ENCODE measurements around the gene ATP13A2. TPM values are rescaled to one million over a fixed set of nuclear protein-coding genes. Genes with fewer than 3 reads are reported as not detected.
"Not testable (repeated sequence)": the region's sequence is repeated elsewhere in the genome, so short reads cannot be mapped to it uniquely, and the experiment has no call there.

Gene ATP13A2
- total RNA-seq, 2 donors from 2014 or later, result 18.8 to 19.5 TPM

DNA sequence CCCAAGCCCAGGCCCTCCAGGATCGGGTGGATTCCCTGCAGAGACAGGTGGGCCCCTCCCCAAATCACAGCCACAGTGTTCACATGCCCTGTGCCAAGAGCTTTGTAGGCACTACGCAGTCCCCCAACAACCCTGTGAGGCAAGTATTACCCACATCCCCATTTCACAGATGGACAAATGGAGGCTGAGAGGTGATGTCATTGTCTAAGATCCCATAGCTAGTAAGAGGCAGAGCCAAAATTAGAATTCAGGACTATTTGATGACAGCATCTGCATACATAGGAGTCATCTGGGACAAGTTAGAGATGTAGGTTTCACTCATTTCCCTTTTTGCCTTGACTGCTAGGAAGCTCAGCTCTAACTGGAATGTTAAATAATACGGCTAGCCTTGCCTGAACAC is 43.4 kb downstream of the ATP13A2 start:
- intact Hi-C loops (cut with DNase I), result no loop called here
- DNase-seq (no peak), ATAC-seq (no peak)

DNA sequence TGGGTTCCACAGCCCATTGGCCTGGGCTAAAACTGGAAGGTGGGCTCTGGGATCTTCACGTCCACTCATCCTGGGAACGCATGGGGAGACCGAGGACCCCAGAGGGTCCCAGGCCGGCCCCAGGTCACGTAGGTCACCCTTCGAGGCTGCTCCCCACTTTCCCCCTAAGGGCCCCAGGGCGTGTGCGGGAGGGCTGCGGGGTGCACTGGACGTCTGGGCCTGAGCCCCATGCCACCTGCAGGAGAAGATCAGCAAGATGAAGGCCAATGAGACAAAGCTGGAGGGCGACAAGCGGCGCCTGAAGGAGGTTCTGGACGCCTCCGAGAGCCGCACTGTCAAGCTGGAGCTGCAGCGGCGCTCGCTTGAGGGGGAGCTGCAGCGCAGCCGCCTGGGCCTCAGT is 43.8 kb downstream of the ATP13A2 start:
- DNase-seq (no peak), ATAC-seq (no peak)
- intact Hi-C loops (cut with DNase I), result no loop called here

DNA sequence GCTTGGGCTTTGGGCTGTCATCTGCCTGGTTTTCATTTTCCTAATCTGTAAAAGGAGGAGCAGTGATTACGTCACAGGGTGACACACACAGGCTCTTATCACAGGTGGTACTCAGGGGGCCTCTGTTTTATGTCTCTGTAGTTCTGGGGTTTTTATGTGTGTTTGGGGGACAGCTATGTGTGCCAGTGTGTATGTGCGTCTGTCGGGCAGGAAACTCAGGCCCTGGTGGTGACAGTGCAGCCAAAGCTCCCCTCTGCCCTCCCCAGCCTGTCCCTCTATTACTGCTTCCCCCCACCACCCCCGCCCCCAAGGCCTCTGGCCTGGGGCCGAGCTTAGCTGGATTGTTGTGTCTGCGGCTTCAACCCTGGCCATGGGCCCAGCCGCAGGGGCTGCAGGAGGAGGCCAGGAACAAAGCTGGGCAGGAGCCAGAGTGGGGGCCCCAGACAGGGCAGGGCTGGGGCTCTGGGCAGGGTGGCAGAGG is 44.6 kb downstream of the ATP13A2 start:
- intact Hi-C loops (cut with DNase I), result no loop called here
- DNase-seq (peak; percentile 67), ATAC-seq (peak; percentile 65 to 75)

DNA sequence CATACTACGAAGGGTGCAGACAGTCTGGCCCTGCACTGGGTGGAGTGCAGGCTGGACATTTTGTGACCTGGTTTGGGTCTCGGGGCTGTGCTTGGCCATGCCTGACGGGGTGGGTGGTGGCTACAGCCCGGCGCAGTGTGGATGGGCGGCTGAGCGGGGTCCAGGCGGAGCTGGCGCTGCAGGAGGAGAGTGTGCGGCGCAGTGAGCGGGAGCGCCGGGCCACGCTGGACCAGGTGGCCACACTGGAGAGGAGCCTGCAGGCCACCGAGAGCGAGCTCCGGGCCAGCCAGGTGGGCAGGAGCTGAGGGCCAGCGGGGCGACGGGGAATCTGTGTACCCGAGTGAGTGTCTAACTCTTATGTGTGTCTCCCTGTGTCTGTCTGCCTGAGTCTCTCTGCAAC is 45.4 kb downstream of the ATP13A2 start:
- no peak for DNase-seq
- intact Hi-C loops (cut with DNase I), result no loop called here
- no peak for ATAC-seq

DNA sequence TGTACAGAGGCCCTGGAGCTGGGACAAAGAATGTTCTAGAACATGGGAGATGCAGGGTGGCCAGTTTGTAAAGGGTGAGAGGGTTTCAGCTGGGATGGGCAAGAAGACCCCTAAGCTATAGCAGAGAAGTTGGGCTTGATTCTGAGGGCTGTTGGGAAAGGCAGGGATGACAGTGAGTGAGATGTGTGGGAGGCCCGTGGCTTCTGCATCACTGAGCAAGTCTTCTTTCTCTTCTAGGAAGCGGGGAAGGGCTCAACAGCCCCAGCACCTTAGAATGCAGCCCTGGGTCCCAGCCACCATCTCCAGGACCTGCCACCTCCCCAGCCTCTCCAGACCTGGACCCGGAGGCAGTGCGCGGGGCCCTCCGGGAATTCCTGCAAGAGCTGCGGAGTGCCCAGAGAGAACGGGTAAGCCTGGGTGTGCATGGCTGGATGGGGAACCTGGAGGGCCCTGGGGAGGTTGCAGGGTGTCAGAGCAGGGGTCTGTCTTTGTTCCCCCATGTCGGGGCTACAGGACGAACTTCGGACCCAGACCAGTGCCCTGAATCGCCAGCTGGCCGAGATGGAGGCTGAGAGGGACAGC is 46.2 kb downstream of the ATP13A2 start:
- DNase-seq (no peak), ATAC-seq (no peak)
- intact Hi-C loops (cut with DNase I), result no loop called here

DNA sequence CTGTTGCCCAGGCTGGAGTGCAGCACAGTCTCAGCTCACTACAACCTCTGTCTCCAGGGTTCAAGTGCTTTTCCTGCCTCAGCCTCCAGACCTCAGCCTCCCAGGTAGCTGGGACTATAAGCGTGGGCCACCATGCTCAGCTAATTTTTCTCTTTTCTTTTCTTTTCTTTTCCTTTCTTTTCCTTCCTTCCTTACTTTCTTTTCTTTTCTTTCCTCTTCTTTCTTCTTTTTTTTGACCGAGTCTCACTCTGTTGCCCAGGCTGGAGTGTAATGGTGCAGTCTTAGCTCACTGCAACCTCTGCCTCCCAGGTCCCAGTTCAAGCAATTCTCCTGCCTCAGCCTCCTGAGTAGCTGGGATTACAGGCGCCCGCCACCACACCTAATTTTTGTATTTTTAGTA is 47.6 kb downstream of the ATP13A2 start:
- DNase-seq; intact Hi-C loops (cut with DNase I); ATAC-seq: not testable (repeated sequence)

DNA sequence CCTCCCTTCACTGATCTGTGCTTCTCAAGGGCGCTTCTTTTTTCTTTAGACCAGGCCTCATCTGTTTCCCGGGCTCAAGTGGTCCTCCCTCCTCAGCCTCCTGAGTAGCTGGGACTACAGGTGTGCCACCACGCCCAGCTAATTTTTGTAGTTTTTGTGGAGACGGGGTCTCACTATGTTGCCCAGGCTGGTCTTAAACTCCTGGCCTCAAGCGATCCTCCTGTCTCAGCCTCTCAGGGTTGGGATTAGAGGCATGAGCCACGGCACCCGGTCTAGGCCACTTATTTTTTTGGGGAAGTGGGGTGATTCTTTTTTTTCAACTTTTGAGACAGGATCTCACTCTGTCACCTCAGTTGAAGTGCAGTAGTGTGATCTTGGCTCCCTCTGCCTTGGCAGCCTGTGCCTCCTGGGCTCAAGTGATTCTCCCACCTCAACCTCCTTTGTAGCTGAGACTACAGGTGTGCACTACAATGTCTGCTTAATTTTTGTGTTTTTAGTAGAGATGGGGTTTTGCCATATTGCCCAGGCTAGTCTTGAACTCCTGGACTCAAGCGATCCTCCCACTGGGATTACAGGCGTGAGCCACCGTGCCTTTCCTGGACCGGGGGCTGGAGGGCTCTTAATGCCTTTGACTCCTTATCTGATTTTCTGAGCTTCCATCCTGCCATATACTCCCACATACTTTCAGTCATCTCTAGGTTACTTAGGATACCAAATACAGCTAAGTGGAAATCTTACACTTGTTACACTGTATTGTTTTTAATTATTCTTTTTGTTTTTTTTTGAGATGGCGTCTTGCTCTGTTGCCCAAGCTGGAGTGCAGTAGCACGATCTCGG is 50.2 kb downstream of the ATP13A2 start:
- ATAC-seq (no peak), DNase-seq (no peak)
- intact Hi-C loops (cut with DNase I), result no loop called here

DNA sequence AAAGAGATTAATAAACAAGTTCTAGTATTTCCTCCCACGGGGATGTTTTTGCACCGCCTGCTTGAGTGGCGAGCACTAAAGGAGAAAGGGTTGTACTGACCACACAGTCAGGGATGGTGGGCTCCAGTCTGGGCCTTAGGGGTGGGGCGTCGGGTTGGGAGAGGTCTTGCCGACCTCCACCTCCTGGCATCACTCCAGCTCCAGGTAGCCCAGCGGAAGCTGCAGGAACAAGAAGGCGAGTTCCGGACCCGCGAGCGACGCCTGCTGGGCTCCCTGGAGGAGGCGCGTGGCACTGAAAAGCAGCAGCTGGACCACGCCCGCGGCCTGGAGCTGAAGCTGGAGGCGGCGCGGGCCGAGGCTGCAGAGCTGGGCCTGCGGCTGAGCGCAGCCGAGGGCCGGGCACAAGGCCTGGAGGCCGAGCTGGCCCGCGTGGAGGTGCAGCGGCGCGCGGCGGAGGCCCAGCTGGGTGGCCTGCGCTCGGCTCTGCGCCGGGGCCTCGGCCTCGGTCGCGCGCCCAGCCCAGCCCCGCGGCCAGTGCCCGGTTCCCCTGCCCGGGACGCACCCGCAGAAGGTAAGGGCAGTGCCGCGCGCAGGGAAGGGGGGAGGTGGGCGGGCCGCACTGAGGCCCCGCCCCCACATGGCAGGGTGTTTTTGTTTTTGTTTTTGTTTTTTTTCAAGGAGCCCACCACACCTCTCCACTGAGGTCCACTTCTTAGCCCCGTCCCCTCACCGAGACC is 51.0 kb downstream of the ATP13A2 start:
- intact Hi-C loops (cut with DNase I), result no loop called here
- peak; percentile 91 to 93 for ATAC-seq
- peak; percentile 91 for DNase-seq

DNA sequence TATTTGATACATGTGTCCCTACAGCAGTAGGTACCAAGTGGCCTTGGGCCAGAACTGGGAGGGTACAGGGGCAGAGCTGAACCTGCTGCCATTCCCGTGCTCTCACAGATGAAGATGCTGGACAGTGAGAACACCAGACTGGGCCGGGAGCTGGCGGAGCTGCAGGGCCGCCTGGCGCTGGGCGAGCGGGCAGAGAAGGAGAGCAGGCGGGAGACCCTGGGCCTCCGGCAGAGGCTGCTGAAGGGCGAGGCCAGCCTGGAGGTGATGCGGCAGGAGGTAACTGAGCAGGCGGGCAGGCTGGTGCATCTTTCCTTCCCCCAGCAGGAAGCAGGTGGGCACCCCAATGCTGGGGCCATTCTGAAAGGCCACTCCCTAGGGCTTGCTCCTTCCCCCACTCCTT is 53.3 kb downstream of the ATP13A2 start:
- ATAC-seq, result no peak
- no peak for DNase-seq
- intact Hi-C loops (cut with DNase I), result loop anchor here in 1 of 2 donors (5.0 kb wide), 1 partner anchor 89 kb away; no protein-coding TSS in a partner anchor

DNA sequence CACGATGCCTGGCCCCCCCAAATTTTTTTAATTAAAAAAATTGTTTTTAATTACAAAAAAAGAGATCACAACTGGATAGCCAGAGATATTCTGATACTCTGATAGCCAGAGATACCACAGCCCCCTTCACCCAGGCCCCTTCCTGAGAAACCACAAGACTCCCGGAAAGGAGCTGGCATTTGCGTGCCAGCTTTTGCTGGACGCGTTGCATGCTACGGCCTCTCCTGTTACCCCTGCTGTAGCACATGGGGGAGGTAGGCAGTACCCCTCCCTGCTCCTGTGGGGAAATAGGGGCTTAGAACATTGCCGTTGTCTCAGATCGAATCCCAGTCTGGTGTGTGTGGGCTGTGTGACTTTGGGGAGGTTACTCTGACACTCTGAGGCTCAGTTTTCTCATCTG is 54.0 kb downstream of the ATP13A2 start:
- no peak for DNase-seq
- intact Hi-C loops (cut with DNase I), result loop anchor here in 1 of 2 donors (5.0 kb wide), 1 partner anchor 90 kb away; no protein-coding TSS in a partner anchor
- no peak for ATAC-seq

DNA sequence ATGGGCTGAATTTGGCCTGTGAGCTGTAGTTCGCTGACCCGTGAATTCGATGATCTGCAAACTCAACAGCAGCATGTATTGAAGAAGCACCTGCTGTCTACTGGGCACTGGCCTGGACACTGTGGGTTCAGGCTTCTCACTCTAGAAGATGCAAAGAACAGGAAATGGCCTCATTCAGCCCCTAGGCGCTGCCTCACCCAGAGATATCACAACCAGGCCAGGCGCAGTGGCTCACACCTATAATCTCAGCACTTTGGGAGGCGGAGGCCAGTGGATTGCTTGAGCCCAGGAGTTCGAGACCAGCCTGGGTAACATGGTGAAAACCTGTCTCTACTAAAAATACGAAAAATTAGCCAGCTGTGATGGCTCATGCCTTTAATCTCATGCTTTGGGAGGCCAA is 55.0 kb downstream of the ATP13A2 start:
- intact Hi-C loops (cut with DNase I), result loop anchor here in 1 of 2 donors (5.0 kb wide), 1 partner anchor 91 kb away; no protein-coding TSS in a partner anchor
- DNase-seq (no peak), ATAC-seq (no peak)

DNA sequence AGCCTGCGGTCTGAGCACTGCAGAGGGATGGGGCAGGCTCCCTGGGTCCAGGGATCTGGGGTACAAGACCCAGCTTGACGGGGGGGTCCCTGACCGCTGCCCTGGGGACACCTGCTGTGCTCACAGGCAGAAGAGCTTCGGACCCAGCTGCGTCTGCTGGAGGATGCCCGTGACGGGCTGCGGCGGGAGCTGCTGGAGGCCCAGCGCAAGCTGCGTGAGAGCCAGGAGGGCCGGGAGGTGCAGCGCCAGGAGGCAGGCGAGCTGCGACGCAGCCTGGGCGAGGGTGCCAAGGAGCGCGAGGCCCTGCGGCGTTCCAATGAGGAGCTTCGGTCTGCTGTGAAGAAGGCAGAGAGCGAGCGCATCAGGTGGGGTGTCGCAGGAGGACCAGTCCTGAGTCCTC is 56.5 kb downstream of the ATP13A2 start:
- DNase-seq (no peak), ATAC-seq (no peak)
- intact Hi-C loops (cut with DNase I), result loop anchor here in 1 of 2 donors (5.0 kb wide), 1 partner anchor 92 kb away; no protein-coding TSS in a partner anchor

DNA sequence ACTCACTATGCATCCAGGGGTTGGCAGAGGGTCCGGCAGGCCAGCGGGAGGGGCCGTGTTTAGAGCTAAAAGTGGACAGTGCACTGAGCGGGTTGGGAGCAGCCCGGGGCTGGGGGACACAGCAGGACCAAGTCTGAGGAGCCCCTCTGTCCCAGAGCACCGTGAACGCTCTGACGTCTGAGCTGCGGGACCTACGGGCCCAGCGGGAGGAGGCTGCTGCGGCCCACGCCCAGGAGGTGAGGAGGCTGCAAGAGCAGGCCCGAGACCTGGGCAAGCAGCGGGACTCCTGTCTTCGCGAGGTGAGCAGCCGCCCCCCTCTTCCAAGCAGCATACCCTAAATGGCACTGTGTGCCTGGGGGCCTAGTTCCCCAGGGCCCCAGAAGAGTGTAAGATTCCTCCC is 57.1 kb downstream of the ATP13A2 start:
- DNase-seq (no peak), ATAC-seq (no peak)
- intact Hi-C loops (cut with DNase I), result no loop called here

DNA sequence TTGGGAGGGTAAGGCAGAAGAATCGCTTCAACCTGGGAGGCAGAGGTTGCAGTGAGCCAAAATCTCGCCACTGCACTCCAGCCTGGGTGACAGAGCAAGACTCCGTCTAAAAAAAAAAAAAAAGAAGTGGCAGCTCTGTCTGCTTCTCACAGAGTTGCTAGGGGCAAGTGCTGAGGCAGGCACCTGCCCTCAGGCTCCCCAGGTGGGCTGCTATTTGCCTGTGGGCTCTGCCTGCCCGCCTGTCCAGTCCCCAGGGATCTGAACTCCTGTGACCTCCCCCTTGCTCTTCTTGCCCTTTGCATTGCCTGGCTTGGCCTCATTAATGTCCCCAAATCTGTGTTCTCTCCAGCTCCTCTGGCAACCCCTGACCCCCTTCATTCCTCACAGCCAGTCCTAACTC is 59.4 kb downstream of the ATP13A2 start:
- intact Hi-C loops (cut with DNase I); DNase-seq; ATAC-seq: not testable (repeated sequence)

DNA sequence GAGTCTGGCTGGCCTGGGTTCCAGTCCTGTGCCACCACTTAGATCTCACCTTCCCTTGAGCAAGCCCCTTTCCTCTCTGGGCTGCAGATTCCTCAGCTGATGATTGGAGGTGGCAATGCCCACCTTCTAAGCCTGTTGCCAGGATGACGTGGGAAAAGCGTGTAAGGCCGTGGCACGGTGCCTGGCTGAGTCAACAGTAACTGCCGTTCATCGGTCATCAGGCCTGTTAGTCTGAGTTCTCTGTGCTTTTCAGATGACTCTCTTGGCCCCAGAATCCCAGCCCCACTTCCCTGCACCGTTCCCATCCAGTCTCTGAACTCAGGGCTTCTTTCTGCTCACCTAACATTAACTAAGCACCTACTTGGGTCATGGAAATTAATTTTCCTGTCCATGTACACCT is 62.7 kb downstream of the ATP13A2 start:
- DNase-seq; intact Hi-C loops (cut with DNase I): not testable (repeated sequence)
- peak in 1 of 2 donors; percentile 8 for ATAC-seq

DNA sequence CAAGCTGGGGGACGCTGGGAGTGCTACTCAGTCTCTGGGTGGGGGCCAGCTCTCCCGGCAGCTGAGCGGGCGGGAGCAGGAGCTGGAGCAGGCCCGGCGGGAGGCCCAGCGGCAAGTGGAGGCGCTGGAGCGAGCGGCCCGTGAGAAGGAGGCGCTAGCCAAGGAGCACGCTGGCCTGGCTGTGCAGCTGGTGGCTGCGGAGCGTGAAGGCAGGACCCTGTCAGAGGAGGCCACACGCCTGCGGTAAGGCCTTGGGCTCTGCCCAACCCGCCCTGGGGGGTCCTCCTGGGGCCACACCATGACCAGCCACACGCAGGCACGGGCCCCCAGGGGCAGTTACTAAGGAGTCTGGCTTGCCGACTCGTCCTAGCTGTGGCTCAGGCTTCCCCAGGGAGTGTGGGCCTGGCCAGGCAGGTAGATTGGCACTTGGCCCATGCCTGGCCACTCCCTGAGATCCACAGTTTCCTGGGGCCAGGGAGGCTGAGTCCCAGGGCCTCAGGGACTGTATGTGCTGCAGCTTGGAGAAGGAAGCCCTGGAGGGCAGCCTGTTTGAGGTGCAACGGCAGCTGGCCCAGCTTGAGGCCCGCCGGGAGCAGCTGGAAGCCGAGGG is 63.3 kb downstream of the ATP13A2 start:
- ATAC-seq, result not testable (repeated sequence)

DNA sequence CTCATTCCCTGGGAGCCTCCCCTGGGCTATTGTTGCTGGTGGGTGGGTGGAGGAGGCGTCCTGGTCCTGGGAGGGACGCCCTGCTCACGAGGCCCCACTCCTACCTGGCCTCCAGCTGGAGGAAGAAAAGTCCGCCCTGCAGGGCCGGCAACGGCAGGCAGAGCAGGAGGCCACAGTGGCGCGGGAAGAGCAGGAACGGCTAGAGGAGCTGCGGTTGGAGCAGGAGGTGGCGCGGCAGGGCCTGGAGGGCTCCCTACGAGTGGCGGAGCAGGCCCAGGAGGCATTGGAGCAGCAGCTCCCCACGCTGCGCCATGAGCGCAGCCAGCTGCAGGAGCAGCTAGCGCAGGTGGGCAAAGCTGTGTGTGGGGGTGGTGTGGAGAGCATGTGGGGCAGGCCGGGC is 65.1 kb downstream of the ATP13A2 start:
- no peak for ATAC-seq
- intact Hi-C loops (cut with DNase I), result no loop called here
- no peak for DNase-seq

More for the DNA sequence above, 63.3 kb downstream of the ATP13A2 start:
- intact Hi-C loops (cut with DNase I); DNase-seq: not testable (repeated sequence)

DNA sequence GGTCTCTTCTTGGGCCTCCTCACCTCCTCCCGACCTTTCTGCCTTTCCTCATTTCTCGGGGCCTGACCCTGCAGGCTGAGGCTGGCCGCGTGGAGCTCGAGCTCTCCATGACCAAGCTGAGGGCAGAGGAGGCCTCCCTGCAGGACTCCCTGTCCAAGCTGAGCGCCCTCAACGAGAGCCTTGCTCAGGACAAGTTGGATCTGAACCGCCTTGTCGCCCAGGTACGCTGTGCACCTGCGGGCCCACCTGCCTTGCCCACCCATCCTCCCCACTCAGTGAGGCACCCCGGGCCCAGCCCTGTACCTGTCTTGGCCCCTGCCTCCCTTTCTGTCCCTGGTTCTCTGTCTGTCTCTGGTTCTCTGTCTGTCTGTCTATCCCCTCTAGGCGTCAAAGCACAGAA is 65.5 kb downstream of the ATP13A2 start:
- intact Hi-C loops (cut with DNase I); ATAC-seq; DNase-seq: not testable (repeated sequence)

DNA sequence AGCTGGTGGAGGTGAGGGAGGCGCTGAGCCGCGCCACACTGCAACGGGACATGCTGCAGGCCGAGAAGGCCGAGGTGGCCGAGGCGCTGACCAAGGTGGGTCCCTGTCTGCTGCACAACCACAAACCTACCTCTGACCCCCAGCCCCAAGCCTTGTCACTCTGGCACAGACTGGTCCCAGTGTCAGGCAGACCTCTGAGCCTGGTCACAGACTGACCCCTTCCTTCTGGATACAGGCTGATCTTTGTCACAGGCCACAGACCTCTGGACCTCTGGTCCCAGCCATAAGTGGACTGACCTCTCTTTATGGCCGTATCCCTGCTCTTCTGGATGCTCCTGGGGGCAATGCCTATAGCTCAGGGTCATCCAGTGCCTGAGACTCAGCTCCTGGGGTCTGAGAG is 66.2 kb downstream of the ATP13A2 start:
- intact Hi-C loops (cut with DNase I); DNase-seq: not testable (repeated sequence)
- peak; percentile 3 to 8 for ATAC-seq

Data from left cardiac atrium (tissue), 4 donors.